ENCODE data around the gene CFAP119.
"Not testable (repeated sequence)": the region's sequence is repeated elsewhere in the genome, so short reads cannot be mapped to it uniquely, and the experiment has no call there.

Gene CFAP119

GRCh38 chr16:30761928-30762902 lies at the start of gene CFAP119, which contains the start of gene RNF40:
CFAP119 (minus strand) TSS chr16:30762062; CDS start chr16:30761748, 314 bp downstream.
RNF40 (plus strand) TSS chr16:30762322; CDS start chr16:30762546, 224 bp downstream.
- DNase-seq: peak; percentile 99

- not testable (repeated sequence) for DNase-seq
Observed at GRCh38 chr16:30809675-30810074, 47.8 kb upstream of the CFAP119 start.

GRCh38 chr16:30808890-30809426 lies 47.1 kb upstream of the CFAP119 start:
- DNase-seq: not testable (repeated sequence)

GRCh38 chr16:30808146-30808545 lies 46.3 kb upstream of the CFAP119 start:
- DNase-seq: peak; percentile 50

GRCh38 chr16:30805370-30806169 lies 43.7 kb upstream of the CFAP119 start:
- peak; percentile 87 for DNase-seq

- peak; percentile 42 for DNase-seq
Observed at GRCh38 chr16:30805056-30805369, 43.2 kb upstream of the CFAP119 start.

- no peak for DNase-seq
Observed at GRCh38 chr16:30802936-30803335, 41.1 kb upstream of the CFAP119 start.

GRCh38 chr16:30797670-30798309 lies 35.9 kb upstream of the CFAP119 start:
- peak; percentile 53 for DNase-seq

- no peak for DNase-seq
Observed at GRCh38 chr16:30794634-30795033, 32.8 kb upstream of the CFAP119 start.

- no peak for DNase-seq
Observed at GRCh38 chr16:30793508-30794069, 31.7 kb upstream of the CFAP119 start.

GRCh38 chr16:30787613-30788378 lies 25.9 kb upstream of the CFAP119 start:
- no peak for DNase-seq

- peak; percentile 80 for DNase-seq
Observed at GRCh38 chr16:30786936-30787612, 25.2 kb upstream of the CFAP119 start, which contains the start of gene ZNF629. ZNF629 (minus strand) TSS chr16:30787205; CDS start chr16:30784482, 2,723 bp downstream.

GRCh38 chr16:30786115-30786935 lies 24.5 kb upstream of the CFAP119 start:
- peak; percentile 58 for DNase-seq

GRCh38 chr16:30785126-30786106 lies 23.6 kb upstream of the CFAP119 start:
- DNase-seq: no peak

- no peak for DNase-seq
Observed at GRCh38 chr16:30784215-30784614, 22.4 kb upstream of the CFAP119 start.

- no peak for DNase-seq
Observed at GRCh38 chr16:30783280-30784109, 21.6 kb upstream of the CFAP119 start.

- no peak for DNase-seq
Observed at GRCh38 chr16:30782486-30783279, 20.8 kb upstream of the CFAP119 start.

All from hematopoietic multipotent progenitor cell treated with erythropoietin and hydrocortisone succinate and interleukin-3 and kit ligand, for 4 days (in vitro differentiated cells).